H1 (cell line): ENCODE measurements around the gene ELOVL5. TPM values are rescaled to one million over a fixed set of nuclear protein-coding genes. Genes with fewer than 3 reads are reported as not detected.

Experiments used
- CBX5 ChIP-seq: fragments of 300-800, 300-1000 bp; sonication (generic); IDR thresholded peaks from 2 replicates; pipeline ENCODE4 v1.7.1; 2016; ENCODE audit warnings: antibody characterized with exemption, low read length, low read depth
- CHD7 ChIP-seq: fragments of 300-600 bp; sonication (generic); IDR thresholded peaks from 2 replicates; pipeline ENCODE4 v1.7.1; 2012; ENCODE audit warnings: low read length, moderate library complexity, mild to moderate bottlenecking, inconsistent platforms; ENCODE audit not compliant: insufficient replicate concordance
- CTBP2 ChIP-seq: IDR thresholded peaks from 2 replicates; pipeline ENCODE4 v1.7.0; 2011; ENCODE audit warnings: borderline replicate concordance, mild to moderate bottlenecking, moderate library complexity, mixed read lengths, low read length; ENCODE audit not compliant: insufficient read depth, insufficient read length
- KDM1A ChIP-seq: fragments of 200-600, 300-600 bp; sonication (generic); IDR thresholded peaks from 2 replicates; pipeline ENCODE4 v1.7.1; 2016; ENCODE audit warnings: mild to moderate bottlenecking, low read length, borderline replicate concordance
- KDM5A ChIP-seq: fragments of 200-600 bp; IDR thresholded peaks from 2 replicates; pipeline ENCODE4 v1.7.1; 2012; ENCODE audit warnings: mild to moderate bottlenecking, low read length, inconsistent platforms, mixed read lengths
- POLR2AphosphoS5 ChIP-seq: IDR thresholded peaks from 2 replicates; pipeline ENCODE4 v1.6.1; 2011; ENCODE audit warnings: low read depth, low read length
- SP2 ChIP-seq: IDR thresholded peaks from 2 replicates; pipeline ENCODE4 v1.6.1; 2012; ENCODE audit warnings: mild to moderate bottlenecking, low read length, inconsistent platforms
- SP4 ChIP-seq: IDR thresholded peaks from 2 replicates; pipeline ENCODE4 v1.6.1; 2012; ENCODE audit warnings: low read length, inconsistent platforms
- ZNF274 ChIP-seq: IDR thresholded peaks from 2 replicates; pipeline ENCODE4 v1.7.0; 2012; ENCODE audit warnings: low read length, borderline replicate concordance; ENCODE audit errors: extremely low read depth
- polyA plus RNA-seq, 7 experiments: library from polyadenylated mRNA; depleted of rRNA in 3 of 7; stranded (reverse) in 5 of 7; unstranded in 2 of 7; fragments of >200 nt in 5 of 7; fragments of 200-250 nt in 2 of 7; gene quantifications; 1 replicate in 5 of 7; 2 replicates in 1 of 7; 4 replicates in 1 of 7; pipeline versions ENCODE4 v1.2.1 to v1.2.3, GENCODE V29; 2011 to 2013; ENCODE audit warnings: missing spikeins in 2 of 7, mixed read lengths in 2 of 7
- total RNA-seq: library from RNA; stranded (reverse); fragmentation: NEBNext Ultra II Directional; extraction: Animal tissue kit (Norgen Biotek cat#: 25700); gene quantifications from 2 replicates; pipeline ENCODE4 v1.2.1, GENCODE V29; 2021

Gene ELOVL5
- total and polyA plus RNA-seq, 2 of the 8 experiments (the other 6 are each of a cell fraction or from before 2014, with no cell fraction given), result 113 to 156 TPM

DNA sequence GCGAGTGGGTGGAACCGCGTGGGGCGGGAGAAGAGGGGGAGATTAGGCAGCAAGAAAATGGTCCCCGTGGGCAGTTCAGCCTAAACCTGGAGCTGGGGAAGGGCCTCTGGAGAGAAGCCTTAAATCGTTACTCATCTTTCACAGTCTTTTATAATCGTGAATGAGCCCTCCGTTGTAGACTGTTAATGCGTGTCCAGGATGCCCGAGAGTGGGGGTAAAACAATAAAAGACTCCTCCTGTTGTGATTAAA lies 11.0 kb upstream of the ELOVL5 start (continued):
- no peak for TF ChIP-seq CHD7
- no peak for TF ChIP-seq SP2
- TF ChIP-seq KDM5A, result no peak
- no peak for TF ChIP-seq CBX5
- no peak for TF ChIP-seq CTBP2
- no peak for TF ChIP-seq ZNF274
- TF ChIP-seq POLR2AphosphoS5, result no peak
- TF ChIP-seq SP4, result no peak
- TF ChIP-seq KDM1A, result no peak
